ENCODE data around the gene CHD9. TPM values are rescaled to one million over a fixed set of nuclear protein-coding genes. Genes with fewer than 3 reads are reported as not detected.

The CHD9 gene
- total RNA-seq, 1 donor from 2014 or later: 119 TPM

- DNase-seq (ENCODE audit: low spot score in 2 of 2, unreplicated experiment in 2 of 2): no peak
- peaks cover 51% of the 10 kb centered on the region for H3K4me1 Mint-ChIP-seq
- no peaks in the 10 kb centered on the region for H3K27me3 Mint-ChIP-seq (ENCODE audit: low read depth)
- H3K4me3 Mint-ChIP-seq: no peak overlapping the region
- peak overlapping the region; percentile 91 for H3K27ac Mint-ChIP-seq
- H3K9me3 Mint-ChIP-seq: no peaks in the 10 kb centered on the region
- no peaks in the 10 kb centered on the region for H3K36me3 Mint-ChIP-seq
- TF ChIP-seq, protein P1, sequence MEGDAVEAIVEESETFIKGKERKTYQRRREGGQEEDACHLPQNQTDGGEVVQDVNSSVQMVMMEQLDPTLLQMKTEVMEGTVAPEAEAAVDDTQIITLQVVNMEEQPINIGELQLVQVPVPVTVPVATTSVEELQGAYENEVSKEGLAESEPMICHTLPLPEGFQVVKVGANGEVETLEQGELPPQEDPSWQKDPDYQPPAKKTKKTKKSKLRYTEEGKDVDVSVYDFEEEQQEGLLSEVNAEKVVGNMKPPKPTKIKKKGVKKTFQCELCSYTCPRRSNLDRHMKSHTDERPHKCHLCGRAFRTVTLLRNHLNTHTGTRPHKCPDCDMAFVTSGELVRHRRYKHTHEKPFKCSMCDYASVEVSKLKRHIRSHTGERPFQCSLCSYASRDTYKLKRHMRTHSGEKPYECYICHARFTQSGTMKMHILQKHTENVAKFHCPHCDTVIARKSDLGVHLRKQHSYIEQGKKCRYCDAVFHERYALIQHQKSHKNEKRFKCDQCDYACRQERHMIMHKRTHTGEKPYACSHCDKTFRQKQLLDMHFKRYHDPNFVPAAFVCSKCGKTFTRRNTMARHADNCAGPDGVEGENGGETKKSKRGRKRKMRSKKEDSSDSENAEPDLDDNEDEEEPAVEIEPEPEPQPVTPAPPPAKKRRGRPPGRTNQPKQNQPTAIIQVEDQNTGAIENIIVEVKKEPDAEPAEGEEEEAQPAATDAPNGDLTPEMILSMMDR (IDR thresholded peaks at IDR 0.05; ENCODE audit: unreplicated experiment): no peak
These were observed 30.0 kb downstream of the CHD9 start for GRCh38 chr16:53084746-53085334.

GRCh38 chr16:53085369-53085843 lies 30.6 kb downstream of the CHD9 start:
- Mint-ChIP-seq H3K36me3 (peaks cover 2% of the 10 kb centered on the region), H3K9me3 (no peaks in the 10 kb centered on the region), H3K4me1 (peaks cover 51% of the 10 kb centered on the region), H3K4me3 (peak overlapping the region; percentile 12), H3K27ac (peak overlapping the region; percentile 91), H3K27me3 (ENCODE audit: low read depth) (no peaks in the 10 kb centered on the region)
- TF ChIP-seq, protein P1 (IDR thresholded peaks at IDR 0.05; ENCODE audit: unreplicated experiment): no peak
- no peak for DNase-seq (ENCODE audit: low spot score in 2 of 2, unreplicated experiment in 2 of 2)

GRCh38 chr16:53085931-53086421 lies 31.2 kb downstream of the CHD9 start:
- Mint-ChIP-seq H3K4me1 (peaks cover 51% of the 10 kb centered on the region), H3K36me3 (peaks cover 2% of the 10 kb centered on the region), H3K9me3 (no peaks in the 10 kb centered on the region), H3K27ac (peak overlapping the region; percentile 91), H3K4me3 (peak overlapping the region; percentile 12), H3K27me3 (ENCODE audit: low read depth) (no peaks in the 10 kb centered on the region)
- TF ChIP-seq, protein P1 (IDR thresholded peaks at IDR 0.05; ENCODE audit: unreplicated experiment): no peak
- DNase-seq (ENCODE audit: low spot score in 2 of 2, unreplicated experiment in 2 of 2): no peak

DNA sequence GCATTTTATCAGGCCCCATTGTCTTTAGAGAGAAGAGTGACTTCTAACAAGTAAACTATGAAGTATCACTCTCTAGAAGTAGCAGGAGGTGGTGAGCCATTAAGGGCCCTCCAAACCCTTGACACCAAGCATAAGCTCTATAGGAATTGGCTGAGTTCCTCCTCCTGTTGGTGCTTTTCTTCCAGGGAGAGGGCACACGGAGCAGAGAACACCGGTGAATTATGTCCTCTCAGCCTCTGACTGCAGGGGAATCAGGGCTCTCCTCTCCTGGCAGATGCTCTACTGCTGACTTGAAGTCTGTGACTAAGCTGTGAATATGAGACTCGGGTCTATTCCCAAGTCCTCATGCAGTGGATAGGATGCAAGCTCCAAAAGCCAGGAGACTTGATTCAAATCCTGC lies 32.3 kb downstream of the CHD9 start:
- H3K27me3 Mint-ChIP-seq (ENCODE audit: low read depth): no peaks in the 10 kb centered on the region
- no peak for DNase-seq (ENCODE audit: low spot score in 2 of 2, unreplicated experiment in 2 of 2)
- H3K36me3 Mint-ChIP-seq: peaks cover 2% of the 10 kb centered on the region
- peak overlapping the region; percentile 66 for H3K27ac Mint-ChIP-seq
- peaks cover 56% of the 10 kb centered on the region for H3K4me1 Mint-ChIP-seq
- H3K9me3 Mint-ChIP-seq: no peaks in the 10 kb centered on the region
- TF ChIP-seq, protein P1 (IDR thresholded peaks at IDR 0.05; ENCODE audit: unreplicated experiment): no peak
- no peak overlapping the region for H3K4me3 Mint-ChIP-seq

DNA sequence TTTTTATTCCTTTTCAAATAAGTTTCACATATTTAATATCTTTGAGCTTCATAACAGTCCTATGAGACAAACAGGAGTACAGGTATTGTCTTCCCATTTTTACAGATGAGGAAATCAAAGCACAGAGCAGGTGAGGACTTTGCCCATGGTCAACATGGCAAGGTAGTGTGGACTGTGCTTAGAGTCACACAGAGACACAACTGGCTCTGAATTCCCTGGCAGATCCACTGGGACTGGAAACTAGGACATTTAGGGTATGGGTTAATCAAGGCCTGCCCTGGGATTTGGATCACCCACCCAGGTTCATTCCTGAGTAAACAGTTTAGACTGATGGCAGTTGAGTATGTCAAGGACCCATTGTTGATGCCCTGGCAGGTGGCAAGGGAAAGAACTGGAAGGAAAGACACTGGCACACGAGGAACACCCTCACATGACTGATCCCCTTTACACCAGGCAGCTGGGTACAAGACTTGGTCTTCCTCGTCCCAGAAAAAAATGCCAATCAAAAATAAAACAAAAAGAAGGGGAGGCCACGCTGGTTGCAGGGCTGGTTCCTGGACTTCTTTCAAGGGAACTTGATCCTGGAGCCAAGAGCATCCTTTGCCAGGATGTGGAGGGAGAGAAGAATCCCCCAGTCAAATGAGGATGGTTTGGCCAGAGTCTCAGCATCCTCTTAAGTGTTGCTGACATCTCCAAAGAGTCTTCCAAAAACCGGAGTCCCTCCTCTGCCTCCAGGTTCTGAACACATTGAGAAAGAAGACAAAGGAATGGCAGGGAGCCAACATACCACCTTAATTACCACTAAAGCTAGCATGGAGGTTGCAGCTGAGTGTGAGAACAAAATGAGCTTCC lies 34.9 kb downstream of the CHD9 start:
- H3K4me3 Mint-ChIP-seq: no peak overlapping the region
- no peaks in the 10 kb centered on the region for H3K9me3 Mint-ChIP-seq
- H3K27ac Mint-ChIP-seq: peak overlapping the region; percentile 84
- DNase-seq (ENCODE audit: low spot score in 2 of 2, unreplicated experiment in 2 of 2): no peak
- TF ChIP-seq, protein P1 (IDR thresholded peaks at IDR 0.05; ENCODE audit: unreplicated experiment): no peak
- peaks cover 40% of the 10 kb centered on the region for H3K4me1 Mint-ChIP-seq
- peaks cover 2% of the 10 kb centered on the region for H3K36me3 Mint-ChIP-seq
- no peaks in the 10 kb centered on the region for H3K27me3 Mint-ChIP-seq (ENCODE audit: low read depth)

All from mesothelial cell of epicardium (in vitro differentiated cells).